H1 (cell line): ENCODE measurements around the gene FAM133A. TPM values are rescaled to one million over a fixed set of nuclear protein-coding genes. Genes with fewer than 3 reads are reported as not detected.

ENCODE experiments used
- CTCF ChIA-PET: fragments of 300-600 bp; sonication (Branson Sonifier 250); formaldehyde crosslinking; loops from one replicate; lab custom pipeline; 2021; ENCODE audit not compliant: partially characterized antibody; lab: Charles Lee
- POLR2A ChIA-PET: fragments of 300-600 bp; sonication (Branson Sonifier 250); formaldehyde crosslinking; loops from one replicate; lab custom pipeline; 2021; ENCODE audit warnings: inconsistent platforms; ENCODE audit not compliant: partially characterized antibody; lab: Charles Lee
- DNase-seq, 2 experiments: peaks; one replicate each; pipeline versions ENCODE4 v3.0.0 to v3.0.0-alpha.2; 2010 to 2022; ENCODE audit warnings: low spot score in 2 of 2, low read depth in 1 of 2, mixed read lengths in 1 of 2
- FAIRE-seq: peaks from 2 replicates; lab custom pipeline; 2011; peaks lifted over from hg19 to GRCh38; lab: Jason Lieb, UNC
- H2AFZ ChIP-seq: 2 replicates; pipeline ENCODE4 v1.8.1; 2012; ENCODE audit warnings: low read length, inconsistent platforms
- H2AK5ac ChIP-seq: 2 replicates; pipeline ENCODE4 v1.6.1; 2013; ENCODE audit warnings: low read depth, low read length
- H2BK120ac ChIP-seq: replicated peaks from 2 replicates; pipeline ENCODE3; 2013; ENCODE audit warnings: low read depth, low read length, inconsistent platforms
- H2BK12ac ChIP-seq: 2 replicates; pipeline ENCODE4 v1.6.1; 2013; ENCODE audit warnings: low read depth, low read length
- H2BK15ac ChIP-seq: 2 replicates; pipeline ENCODE4 v1.6.1; 2013; ENCODE audit warnings: low read length
- H2BK20ac ChIP-seq: 2 replicates; pipeline ENCODE4 v1.6.1; 2013; ENCODE audit warnings: low read length
- H2BK5ac ChIP-seq: 2 replicates; pipeline ENCODE4 v1.6.1; 2013; ENCODE audit warnings: low read depth, low read length
- H3K14ac ChIP-seq: 2 replicates; pipeline ENCODE4 v1.6.1; 2013; ENCODE audit warnings: inconsistent platforms; ENCODE audit not compliant: insufficient read length
- H3K18ac ChIP-seq: 2 replicates; pipeline ENCODE4 v1.6.1; 2013; ENCODE audit warnings: low read length; ENCODE audit errors: extremely low read depth
- H3K23ac ChIP-seq: 2 replicates; pipeline ENCODE4 v1.6.1; 2013; ENCODE audit warnings: inconsistent platforms; ENCODE audit not compliant: insufficient read length
- H3K23me2 ChIP-seq: 2 replicates; pipeline ENCODE4 v1.6.1; 2013; ENCODE audit warnings: low read depth, low read length
- H3K27ac ChIP-seq: 2 replicates; pipeline ENCODE4 v1.6.1; 2011; ENCODE audit warnings: low read depth, low read length, inconsistent platforms
- H3K27me3 ChIP-seq, 4 experiments: replicated peaks in 1 of 4; 1 replicate in 1 of 4; 2 replicates in 3 of 4; pipeline versions ENCODE4 v1.6.1 to v1.8.1; 2011 to 2013; ENCODE audit warnings: low read length in 3 of 4, mild to moderate bottlenecking in 3 of 4, inconsistent platforms in 2 of 4, mixed read lengths in 2 of 4, moderate library complexity in 1 of 4; ENCODE audit not compliant: control insufficient read depth in 3 of 4, insufficient read depth in 3 of 4; ENCODE audit errors: extremely low read depth in 1 of 4
- H3K36me3 ChIP-seq, 4 experiments: 2 replicates each; pipeline versions ENCODE4 v1.6.1 to v1.8.1; 2011 to 2013; ENCODE audit warnings: mild to moderate bottlenecking in 4 of 4, low read length in 3 of 4, moderate library complexity in 2 of 4, control low read depth in 1 of 4, inconsistent platforms in 1 of 4; ENCODE audit not compliant: insufficient read depth in 4 of 4, control insufficient read depth in 2 of 4
- H3K4ac ChIP-seq: replicated peaks from 2 replicates; pipeline ENCODE3; 2013; ENCODE audit warnings: low read length, low read depth, mixed read lengths, inconsistent platforms; ENCODE audit not compliant: insufficient read length
- H3K4me1 ChIP-seq, 4 experiments: replicated peaks in 1 of 4; 1 replicate in 1 of 4; 2 replicates in 3 of 4; pipeline versions ENCODE4 v1.6.1 to v1.8.1; 2011 to 2013; ENCODE audit warnings: low read length in 3 of 4, inconsistent platforms in 2 of 4, mixed read lengths in 1 of 4; ENCODE audit not compliant: insufficient read depth in 4 of 4, control insufficient read depth in 3 of 4
- H3K4me2 ChIP-seq, 2 experiments: 2 replicates each; pipeline versions ENCODE4 v1.6.1 to v1.8.1; 2011 to 2013; ENCODE audit warnings: low read depth in 2 of 2, low read length in 2 of 2, control low read depth in 1 of 2, inconsistent platforms in 1 of 2, mild to moderate bottlenecking in 1 of 2; ENCODE audit not compliant: insufficient read depth in 1 of 2
- H3K4me3 ChIP-seq, 4 experiments: fragments of 200-600, 300-600 bp in 1 of 4; sonication (generic), shearing (Covaris generic), sonication (Bioruptor Twin) in 1 of 4; 2 replicates each; pipeline versions ENCODE4 v1.5.1 to v1.8.1; 2011 to 2016; ENCODE audit warnings: low read length in 4 of 4, low read depth in 3 of 4, control low read depth in 2 of 4, inconsistent platforms in 2 of 4, mild to moderate bottlenecking in 2 of 4, mixed read lengths in 1 of 4, moderate library complexity in 1 of 4; ENCODE audit not compliant: insufficient read depth in 2 of 4; ENCODE audit errors: extremely low read depth in 1 of 4
- H3K56ac ChIP-seq: replicated peaks from 2 replicates; pipeline ENCODE3; 2013; ENCODE audit warnings: low read depth, mild to moderate bottlenecking, mixed read lengths, low read length, inconsistent platforms; ENCODE audit not compliant: insufficient read length
- H3K79me1 ChIP-seq: 2 replicates; pipeline ENCODE4 v1.6.1; 2013; ENCODE audit warnings: low read depth, low read length, control low read depth
- H3K79me2 ChIP-seq, 2 experiments: 2 replicates each; pipeline versions ENCODE4 v1.6.1 to v1.8.1; 2012 to 2013; ENCODE audit warnings: low read length in 2 of 2, mild to moderate bottlenecking in 2 of 2, inconsistent platforms in 1 of 2; ENCODE audit not compliant: insufficient read depth in 2 of 2, control insufficient read depth in 1 of 2
- H3K9ac ChIP-seq, 4 experiments: replicated peaks in 1 of 4; 1 replicate in 1 of 4; 2 replicates in 3 of 4; pipeline versions ENCODE4 v1.6.1 to v1.8.1; 2011 to 2013; ENCODE audit warnings: low read depth in 3 of 4, low read length in 3 of 4, control low read depth in 2 of 4, mild to moderate bottlenecking in 2 of 4, moderate library complexity in 2 of 4, inconsistent platforms in 1 of 4; ENCODE audit errors: extremely low read depth in 1 of 4
- H3K9me3 ChIP-seq, 2 experiments: 2 replicates each; pipeline versions ENCODE4 v1.6.1 to v1.8.1; 2012 to 2013; ENCODE audit warnings: mild to moderate bottlenecking in 2 of 2, moderate library complexity in 2 of 2, control low read depth in 1 of 2, inconsistent platforms in 1 of 2, low read depth in 1 of 2, low read length in 1 of 2, mixed read lengths in 1 of 2; ENCODE audit not compliant: insufficient read depth in 2 of 2
- H4K20me1 ChIP-seq, 2 experiments: replicated peaks in 1 of 2; 2 replicates each; pipeline versions ENCODE3 to v1.8.1; 2011 to 2013; ENCODE audit warnings: inconsistent platforms in 2 of 2, low read length in 2 of 2, mild to moderate bottlenecking in 1 of 2; ENCODE audit not compliant: insufficient read depth in 2 of 2, control insufficient read depth in 1 of 2
- H4K5ac ChIP-seq: 2 replicates; pipeline ENCODE4 v1.6.1; 2013; ENCODE audit warnings: low read length, low read depth, mixed read lengths, inconsistent platforms; ENCODE audit not compliant: insufficient read length
- H4K8ac ChIP-seq: 2 replicates; pipeline ENCODE4 v1.8.0; 2013; ENCODE audit warnings: mild to moderate bottlenecking, moderate library complexity, low read length, inconsistent platforms; ENCODE audit not compliant: insufficient read depth; ENCODE audit errors: extremely low read depth
- H4K91ac ChIP-seq: replicated peaks from 2 replicates; pipeline ENCODE3; 2013; ENCODE audit warnings: low read length, mixed read lengths, inconsistent platforms; ENCODE audit not compliant: insufficient read length
- PHF8 ChIP-seq: fragments of 200-600 bp; sonication (generic); conservative IDR thresholded peaks from 2 replicates; pipeline ENCODE4 v1.7.1; 2012; ENCODE audit warnings: low read depth, mild to moderate bottlenecking, inconsistent platforms, low read length, moderate library complexity
- SP2 ChIP-seq: IDR thresholded peaks from 2 replicates; pipeline ENCODE4 v1.6.1; 2012; ENCODE audit warnings: mild to moderate bottlenecking, low read length, inconsistent platforms
- TAF7 ChIP-seq: optimal IDR thresholded peaks from 2 replicates; pipeline ENCODE3; 2011; ENCODE audit warnings: low read depth, mild to moderate bottlenecking, inconsistent platforms, low read length, moderate library complexity, borderline replicate concordance
- TCF12 ChIP-seq: IDR thresholded peaks from 2 replicates; pipeline ENCODE4 v1.6.1; 2011; ENCODE audit warnings: low read depth, mild to moderate bottlenecking, low read length
- ZNF274 ChIP-seq: IDR thresholded peaks from 2 replicates; pipeline ENCODE4 v1.7.0; 2012; ENCODE audit warnings: low read length, borderline replicate concordance; ENCODE audit errors: extremely low read depth
- polyA plus RNA-seq, 7 experiments: library from polyadenylated mRNA; depleted of rRNA in 3 of 7; stranded (reverse) in 5 of 7; unstranded in 2 of 7; fragments of >200 nt in 5 of 7; fragments of 200-250 nt in 2 of 7; gene quantifications; 1 replicate in 5 of 7; 2 replicates in 1 of 7; 4 replicates in 1 of 7; pipeline versions ENCODE4 v1.2.1 to v1.2.3, GENCODE V29; 2011 to 2013; ENCODE audit warnings: missing spikeins in 2 of 7, mixed read lengths in 2 of 7
- total RNA-seq: library from RNA; stranded (reverse); fragmentation: NEBNext Ultra II Directional; extraction: Animal tissue kit (Norgen Biotek cat#: 25700); gene quantifications from 2 replicates; pipeline ENCODE4 v1.2.1, GENCODE V29; 2021

FAM133A gene
- total and polyA plus RNA-seq, 2 of the 8 experiments (the other 6 are each of a cell fraction or from before 2014, with no cell fraction given), result 0.26 to 0.82 TPM

GRCh38 chrX:93741811-93742210 lies 67.8 kb downstream of the FAM133A start:
- Histone ChIP-seq H3K18ac (no peak overlapping the region), H3K14ac (no peak overlapping the region), H3K9me3 (no peaks in the 10 kb centered on the region), H3K4me2 (no peak overlapping the region), H3K79me1 (no peaks in the 10 kb centered on the region), H2AFZ (no peak overlapping the region), H3K4me1 (peaks cover 0 to 3% (median 0%) of the 10 kb centered on the region in 4 experiments; a peak in 3 of 7 replicates), H3K27ac (no peak overlapping the region), H4K5ac (no peak overlapping the region), H3K79me2 (no peaks in the 10 kb centered on the region), H3K36me3 (no peaks in the 10 kb centered on the region), H2AK5ac (no peak overlapping the region), H3K23ac (no peak overlapping the region), H3K4me3 (no peak overlapping the region), H3K4ac (no peak overlapping the region), H2BK20ac (no peak overlapping the region), H2BK12ac (no peak overlapping the region), H3K27me3 (no peaks in the 10 kb centered on the region), H4K8ac (no peak overlapping the region), H2BK5ac (no peak overlapping the region), H3K23me2 (no peaks in the 10 kb centered on the region), H2BK15ac (no peak overlapping the region), H2BK120ac (no peak overlapping the region), H3K9ac (no peak overlapping the region), H3K56ac (no peak overlapping the region), H4K91ac (no peak overlapping the region), H4K20me1 (no peaks in the 10 kb centered on the region)
- ChIA-PET CTCF (no interaction called here), POLR2A (no interaction called here)
- TF ChIP-seq SP2, result no peak
- TF ChIP-seq PHF8, result no peak
- TF ChIP-seq TCF12, result no peak
- no peak for TF ChIP-seq TAF7
- no peak for TF ChIP-seq ZNF274
- DNase-seq (no peak), FAIRE-seq (no peak)
